ENCODE results near the gene MGAT2. TPM values are rescaled to one million over a fixed set of nuclear protein-coding genes. Genes with fewer than 3 reads are reported as not detected.

The MGAT2 gene
- total RNA-seq, 1 experiment from 2014 or later: 22.9 TPM

- no peak for TF ChIP-seq RAD21 (IDR thresholded peaks at IDR 0.05; ENCODE audit: low read depth)
- no peak for TF ChIP-seq ZBTB33 (IDR thresholded peaks at IDR 0.05; ENCODE audit: extremely low read depth, insufficient replicate concordance, low read length)
- TF ChIP-seq ATF3 (IDR thresholded peaks at IDR 0.05): no peak
- no peak for TF ChIP-seq CEBPB (IDR thresholded peaks at IDR 0.05; ENCODE audit: low read depth)
- no peak for TF ChIP-seq ZNF274 (IDR thresholded peaks at IDR 0.05; ENCODE audit: low read depth, low read length)
- TF ChIP-seq ZFX (IDR thresholded peaks at IDR 0.05): no peak
- no peak for TF ChIP-seq EZH2 (IDR thresholded peaks at IDR 0.05)
- TF ChIP-seq MAX (IDR thresholded peaks at IDR 0.05): no peak
- no peak for TF ChIP-seq YY1 (IDR thresholded peaks at IDR 0.05; ENCODE audit: extremely low read depth, insufficient replicate concordance, low read depth, low read length)
- no peak for TF ChIP-seq EGR1 (IDR thresholded peaks at IDR 0.05; ENCODE audit: low read depth)
- no peak for TF ChIP-seq ELF1 (IDR thresholded peaks at IDR 0.05; ENCODE audit: borderline replicate concordance, low read depth)
- no peak overlapping the region for H3K27ac ChIP-seq (ENCODE audit: low read depth, low read length)
- H3K27me3 ChIP-seq (ENCODE audit: insufficient read depth, low read length): no peaks in the 10 kb centered on the region
- ATAC-seq (no peak), DNase-seq (ENCODE audit: low read depth, low spot score) (no peak)
- no peaks in the 10 kb centered on the region for H3K9me3 ChIP-seq (ENCODE audit: control insufficient read depth in 1 of 2, insufficient read depth in 1 of 2, low read depth in 1 of 2, low read length in 2 of 2)
- H4K20me1 ChIP-seq (ENCODE audit: insufficient read depth): no peaks in the 10 kb centered on the region
- no peak overlapping the region for H2AFZ ChIP-seq (ENCODE audit: low read depth, low read length, poor library complexity, severe bottlenecking)
- no peak overlapping the region for H3K4me2 ChIP-seq (ENCODE audit: low read length)
- CTCF ChIA-PET: no interaction called here
- peaks cover 0 to 7% of the 10 kb centered on the region in 2 experiments; a peak in 2 of 4 replicates for H3K36me3 ChIP-seq (ENCODE audit: control insufficient read depth in 1 of 2, insufficient read depth in 2 of 2, low read length in 2 of 2)
- H3K9ac ChIP-seq (ENCODE audit: low read length): no peak overlapping the region
- POLR2A ChIA-PET: interaction anchor here (1.5 kb wide), 1 partner anchor 8 kb away, joined by 4 read pairs; the partner anchor contains the start of genes MGAT2 and RPL36AL
- no peaks in the 10 kb centered on the region for H3K9me2 ChIP-seq (ENCODE audit: insufficient read depth)
- RAD21 ChIA-PET (ENCODE audit: low non-redundant PET in 1 of 2, low total read pairs in 2 of 2, uncharacterized antibody in 2 of 2, unreplicated experiment in 2 of 2): no interaction called here
- intact Hi-C loops (cut with micrococcal nuclease): no loop called here
- BruUV-seq (replicated peaks): no TSS peak
- H3K4me1 ChIP-seq (ENCODE audit: control insufficient read depth in 1 of 2, insufficient read depth in 2 of 2, low read length in 2 of 2): peaks cover 0 to 9% of the 10 kb centered on the region in 2 experiments; a peak in 2 of 4 replicates
- no peak overlapping the region for H3K4me3 ChIP-seq (replicated peaks in 1 of 2; ENCODE audit: low read depth in 1 of 2, low read length in 2 of 2)
- H3K79me2 ChIP-seq (ENCODE audit: insufficient read depth, low read length): peaks cover 49% of the 10 kb centered on the region
These were observed 8.3 kb upstream of the MGAT2 start for GRCh38 chr14:49612251-49612650.
